NCI-H146 treated with DMSO at 0.1 percent for 48 hours (cell line): ENCODE measurements around the gene CEP85.
"Not testable (repeated sequence)": the region's sequence is repeated elsewhere in the genome, so short reads cannot be mapped to it uniquely, and the experiment has no call there.

Experiments used
- DNase-seq: peaks from one replicate; lab custom pipeline; 2025; ENCODE audit not compliant: unreplicated experiment; lab: John Stamatoyannopoulos, UW

The CEP85 gene

GRCh38 chr1:26224606-26225005 lies 9.4 kb upstream of the CEP85 start:
- DNase-seq: no peak

DNA sequence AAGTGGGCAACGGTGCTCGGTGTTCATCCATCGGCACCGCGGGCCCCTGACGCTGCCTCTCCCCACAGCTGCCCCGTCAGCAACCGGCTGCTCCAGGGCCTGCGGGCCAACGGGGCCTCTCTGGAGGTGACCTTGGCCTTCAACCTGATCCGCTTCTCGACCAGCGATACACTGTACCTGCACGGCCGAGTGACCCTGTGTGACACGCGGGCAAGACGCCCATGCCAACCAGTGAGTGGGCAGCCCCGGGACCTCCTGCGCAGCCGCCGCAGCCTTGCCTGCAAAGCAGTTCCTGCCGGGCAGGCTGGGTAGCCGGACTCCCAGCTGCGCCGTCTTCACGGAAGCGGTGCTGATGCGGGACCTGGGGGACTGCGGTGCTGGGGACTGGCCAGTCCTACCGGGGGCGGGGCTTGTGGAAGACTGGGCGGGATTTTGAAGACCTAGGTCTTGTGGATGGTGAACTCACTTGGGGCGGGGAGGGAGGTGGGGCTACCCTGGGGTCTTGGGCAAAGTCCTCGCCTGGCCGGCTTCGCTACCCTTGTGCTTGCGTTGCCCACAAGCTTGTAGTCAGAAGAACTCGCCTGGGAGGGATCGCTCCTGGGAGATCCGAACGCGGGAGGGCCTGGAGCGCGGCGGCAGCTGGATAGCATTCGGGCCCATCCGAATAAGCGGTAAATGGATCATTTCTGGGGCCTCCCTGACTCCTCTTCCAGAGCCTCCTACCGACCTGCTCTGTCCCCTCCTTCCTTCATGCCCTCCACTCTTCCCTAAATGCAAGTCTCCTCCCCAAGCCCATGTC lies 8.8 kb upstream of the CEP85 start:
- no peak for DNase-seq

DNA sequence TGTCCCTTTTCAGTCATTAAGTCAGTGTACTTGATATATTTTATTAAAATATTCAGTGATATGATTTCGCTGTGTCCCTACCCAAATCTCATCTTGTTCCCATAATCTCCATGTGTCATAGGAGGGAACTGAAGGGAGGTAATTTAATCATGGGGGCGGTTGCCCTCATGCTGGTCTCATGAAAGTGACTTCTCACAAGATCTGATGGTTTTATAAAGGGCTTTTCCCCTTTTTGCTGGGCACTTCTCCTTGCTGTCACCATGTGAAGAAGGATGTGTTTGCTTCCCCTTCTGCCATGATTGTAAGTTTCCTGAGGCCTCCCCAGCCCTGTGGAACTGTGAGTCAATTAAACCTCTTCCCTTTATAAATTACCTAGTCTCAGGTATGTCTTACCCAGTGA lies 3.3 kb upstream of the CEP85 start:
- not testable (repeated sequence) for DNase-seq

DNA sequence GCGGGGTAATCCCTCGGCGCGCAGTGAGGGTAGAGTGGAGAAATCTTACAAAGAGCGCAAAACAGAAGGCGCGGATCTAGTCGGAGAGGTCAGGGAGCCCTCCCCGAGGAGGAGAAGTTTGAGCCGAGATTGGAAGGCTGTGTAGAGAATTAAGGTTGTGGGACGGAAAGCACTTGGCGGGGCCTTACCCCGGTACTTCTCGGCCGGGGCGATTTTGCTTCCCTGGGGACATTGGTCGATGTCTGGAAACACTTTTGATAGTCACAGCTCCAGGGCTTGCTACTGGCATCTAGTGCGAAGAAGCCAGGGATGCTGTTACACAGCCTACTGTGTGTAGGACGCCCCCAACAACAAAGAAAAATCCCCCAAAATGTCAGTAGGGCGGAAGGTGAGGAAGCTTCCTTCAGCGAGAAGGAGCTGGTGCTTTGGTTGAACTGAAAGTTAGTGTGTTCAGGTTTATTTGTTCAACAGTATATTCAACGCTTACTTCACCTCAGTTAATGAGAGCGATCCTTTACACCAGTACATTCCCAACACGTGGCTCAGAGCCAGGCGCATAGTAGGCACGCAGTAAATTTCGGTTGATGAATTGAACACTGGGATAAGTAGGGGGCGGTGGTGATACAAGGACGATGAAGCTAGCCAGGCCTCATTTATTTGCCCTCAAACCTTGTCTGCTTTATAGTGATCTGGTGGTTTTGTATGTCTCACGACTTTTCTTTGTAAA lies 807 bp downstream of the CEP85 start:
- DNase-seq: no peak

DNA sequence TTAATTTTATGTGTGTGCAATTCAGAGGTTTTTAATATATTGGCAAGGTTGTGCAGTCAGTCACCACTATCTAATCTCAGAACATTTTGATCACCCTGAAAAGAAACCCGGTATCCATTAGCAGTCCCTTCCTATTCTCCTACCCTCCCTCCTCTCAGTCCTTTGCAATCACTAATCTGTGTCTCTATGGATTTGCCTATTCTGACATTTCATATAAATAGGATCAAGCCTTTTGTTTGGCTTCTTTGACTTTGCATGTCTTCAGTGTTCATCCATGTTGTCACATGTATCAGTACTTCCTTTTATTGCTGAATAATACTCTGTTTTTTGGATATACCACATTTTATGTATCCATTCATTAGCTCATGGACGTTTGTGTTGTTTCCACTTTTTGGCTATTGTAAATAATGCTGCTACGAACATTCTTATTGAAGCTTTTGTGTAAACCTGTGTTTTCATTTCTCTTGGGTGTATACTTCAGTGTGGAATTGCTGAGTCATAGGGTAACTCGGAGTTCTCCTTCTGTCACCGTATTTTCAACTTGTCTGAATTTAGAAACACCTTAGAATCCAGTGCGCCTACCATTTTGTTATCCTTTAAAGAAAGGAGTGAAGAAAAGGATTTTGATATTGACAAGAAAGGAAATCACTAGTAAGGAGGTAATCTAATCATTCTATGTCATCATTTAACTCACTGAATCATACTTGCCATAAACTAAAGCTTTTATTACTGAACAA lies 3.4 kb downstream of the CEP85 start:
- DNase-seq: no peak

GRCh38 chr1:26239936-26240335 lies 5.9 kb downstream of the CEP85 start:
- no peak for DNase-seq

- DNase-seq: no peak
Observed at GRCh38 chr1:26252718-26253117, 18.7 kb downstream of the CEP85 start.

DNA sequence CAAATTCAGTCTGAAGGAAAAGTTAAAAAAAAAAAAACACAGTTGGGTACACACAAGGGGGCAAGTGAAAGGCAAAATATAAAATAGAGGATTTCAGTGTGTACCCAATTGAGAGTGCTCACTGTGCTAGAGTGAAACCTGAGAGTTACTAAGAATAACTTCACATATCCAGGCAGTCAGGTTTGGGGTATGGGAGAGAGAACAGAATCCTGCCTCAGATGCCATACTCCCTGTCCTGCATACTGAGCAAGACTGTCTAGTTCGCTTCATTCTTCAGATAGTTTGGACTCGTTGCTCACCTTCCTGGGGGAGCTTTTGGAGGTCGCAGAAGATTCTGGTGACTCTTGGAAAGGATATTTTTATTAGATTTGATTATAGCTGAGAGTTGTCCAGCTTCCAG lies 20.4 kb downstream of the CEP85 start:
- DNase-seq: no peak

GRCh38 chr1:26257222-26257621 lies 23.2 kb downstream of the CEP85 start:
- DNase-seq: no peak

DNA sequence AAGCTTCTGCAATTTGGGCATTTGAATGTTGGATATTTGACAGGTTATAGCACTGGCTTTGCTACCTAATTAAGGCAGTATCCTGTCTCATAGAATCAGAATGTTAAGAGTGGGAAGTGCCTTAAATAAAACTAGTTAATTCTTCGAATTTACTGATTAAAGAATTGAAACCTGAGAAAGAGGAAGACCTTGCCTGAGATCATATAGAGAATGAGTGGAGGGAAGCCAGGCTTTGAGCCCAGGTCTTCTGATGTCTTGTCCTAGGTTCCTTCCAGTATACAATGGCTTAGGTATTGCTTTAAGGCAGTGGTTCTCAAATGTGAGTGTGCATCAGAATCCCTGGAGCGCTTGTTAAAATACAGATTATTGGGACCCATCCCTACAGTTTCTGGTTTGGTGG lies 25.0 kb downstream of the CEP85 start:
- DNase-seq: no peak

DNA sequence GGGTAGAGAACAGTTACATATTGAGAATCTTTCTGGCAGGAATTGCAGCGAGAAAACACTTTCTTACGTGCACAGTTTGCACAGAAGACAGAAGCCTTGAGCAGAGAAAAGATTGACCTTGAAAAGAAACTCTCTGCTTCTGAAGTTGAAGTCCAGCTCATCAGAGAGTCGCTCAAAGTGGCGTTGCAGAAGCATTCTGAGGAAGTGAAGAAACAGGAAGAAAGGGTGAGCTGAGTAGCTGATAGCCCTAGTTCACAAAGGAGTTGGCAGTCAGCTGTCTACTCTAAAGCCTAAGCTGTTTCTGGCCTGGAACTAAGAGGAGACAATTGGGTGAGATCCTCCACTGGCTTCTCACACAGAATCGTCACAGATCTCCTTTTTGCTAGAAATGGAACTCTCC lies 25.6 kb downstream of the CEP85 start:
- DNase-seq: no peak

DNA sequence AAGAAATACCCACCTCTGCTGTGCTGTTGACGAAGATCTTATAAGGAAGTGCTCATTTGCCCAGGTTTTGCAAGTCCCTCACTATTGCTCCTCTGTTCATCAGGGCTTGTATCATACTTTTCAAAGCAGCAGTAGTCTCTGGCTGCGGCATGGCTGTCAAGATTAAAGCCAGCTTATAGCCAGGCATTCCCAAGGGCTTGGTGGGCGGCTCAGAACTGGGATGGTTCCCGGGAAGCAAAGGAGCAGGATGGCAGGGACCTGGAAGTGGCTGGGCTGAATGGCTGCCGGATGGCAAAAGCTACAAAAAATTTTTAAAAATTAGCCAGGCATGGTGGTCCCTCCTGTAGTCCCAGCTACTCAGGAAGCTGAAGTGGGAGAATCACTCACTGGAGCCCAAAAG lies 29.2 kb downstream of the CEP85 start:
- no peak for DNase-seq

GRCh38 chr1:26265405-26265804 lies 31.4 kb downstream of the CEP85 start:
- DNase-seq: no peak

DNA sequence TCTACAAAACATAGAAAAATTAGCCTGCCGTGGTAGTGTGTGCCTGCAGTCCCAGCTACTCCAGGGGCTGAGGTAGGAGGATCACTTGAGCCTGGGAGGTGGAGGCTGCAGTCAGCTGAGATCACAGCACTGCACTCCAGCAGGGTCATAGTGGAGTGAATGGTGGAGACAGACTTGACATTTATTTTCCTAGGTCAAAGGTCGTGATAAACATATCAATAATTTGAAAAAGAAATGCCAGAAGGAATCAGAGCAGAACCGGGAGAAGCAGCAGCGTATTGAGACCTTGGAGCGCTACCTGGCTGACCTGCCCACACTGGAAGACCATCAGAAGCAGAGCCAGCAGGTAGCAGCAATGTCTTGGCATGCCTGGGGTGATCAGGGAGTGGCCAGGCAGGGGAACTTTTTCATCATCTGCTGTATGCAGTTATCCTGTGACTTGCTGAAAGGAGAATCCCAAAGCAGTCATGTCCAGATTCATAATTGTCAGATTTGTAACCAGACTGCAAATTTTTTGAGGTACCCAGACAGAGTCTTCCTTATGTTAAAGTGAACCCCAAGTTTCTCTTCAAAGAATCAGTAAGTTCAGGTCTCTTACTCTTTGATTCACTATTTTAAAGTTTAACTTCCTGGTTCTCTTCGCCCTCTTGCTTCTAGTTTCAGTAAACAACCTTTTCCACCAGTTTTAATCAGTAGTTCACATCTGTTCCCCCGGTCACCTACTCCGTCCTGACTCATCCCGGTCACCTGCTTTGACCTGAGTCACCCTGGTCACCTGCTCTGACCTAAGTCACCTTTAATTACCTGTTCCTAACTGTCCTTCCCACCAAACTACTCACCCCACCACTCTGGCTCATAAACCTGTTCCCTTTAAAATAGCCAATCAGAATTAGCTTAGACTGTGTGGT lies 34.5 kb downstream of the CEP85 start:
- DNase-seq: no peak

- DNase-seq: no peak
Observed at GRCh38 chr1:26269198-26269550, 35.2 kb downstream of the CEP85 start.

DNA sequence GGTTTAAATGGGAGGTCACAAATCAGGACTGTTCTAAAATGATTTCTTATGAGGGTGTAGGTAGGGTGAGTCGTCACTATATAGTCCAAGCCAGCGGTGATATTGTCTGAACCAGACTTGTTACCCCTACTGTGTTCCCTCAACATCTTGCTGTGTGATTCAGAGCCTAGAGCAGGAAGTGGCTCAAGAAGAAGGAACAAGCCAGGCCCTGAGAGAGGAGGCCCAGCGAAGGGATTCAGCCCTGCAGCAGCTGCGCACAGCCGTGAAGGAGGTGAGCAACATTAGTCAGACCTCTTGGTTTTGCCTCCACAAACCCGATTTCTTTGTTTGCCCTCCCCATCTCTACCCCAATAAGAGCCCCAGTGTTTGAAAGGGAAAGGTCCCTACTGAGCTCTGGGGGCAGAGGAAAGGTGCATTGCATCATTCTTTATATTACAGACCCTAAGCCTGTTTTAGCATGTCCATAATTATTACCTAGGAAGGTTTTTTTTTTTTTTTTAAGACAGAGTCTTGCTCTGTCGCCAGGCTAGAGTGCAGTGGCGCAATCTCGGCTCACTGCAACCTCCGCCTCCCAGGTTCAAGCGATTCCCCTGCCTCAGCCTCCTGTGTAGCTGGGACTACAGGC lies 40.9 kb downstream of the CEP85 start:
- no peak for DNase-seq

- peak; percentile 9 for DNase-seq
Observed at GRCh38 chr1:26275580-26276431, 41.8 kb downstream of the CEP85 start.

GRCh38 chr1:26276432-26276838 lies 42.4 kb downstream of the CEP85 start:
- DNase-seq: no peak

- DNase-seq: no peak
Observed at GRCh38 chr1:26277261-26277661, 43.3 kb downstream of the CEP85 start.

GRCh38 chr1:26277719-26278118 lies 43.7 kb downstream of the CEP85 start:
- DNase-seq: no peak
